HG03025 (cell line): ENCODE data around the gene GTPBP3.

ENCODE experiments used
- ATAC-seq: cut with Tn5 transposase; IDR thresholded peaks from one replicate; pipeline ENCODE4 v1.9.1; 2021; ENCODE audit warnings: mild to moderate bottlenecking, moderate library complexity; ENCODE audit not compliant: unreplicated experiment, low FRiP score

Gene GTPBP3

GRCh38 chr19:17307876-17308377 lies 29.4 kb upstream of the GTPBP3 start:
- ATAC-seq: no peak

- peak; percentile 51 for ATAC-seq
Measured at GRCh38 chr19:17309198-17309964, 28.0 kb upstream of the GTPBP3 start, which contains the start of gene DDA1. Gene DDA1, plus strand, starts transcription at chr19:17309563. Its CDS starts 92 bp downstream, at chr19:17309655.

GRCh38 chr19:17309965-17310461 lies 27.3 kb upstream of the GTPBP3 start:
- ATAC-seq: no peak

- no peak for ATAC-seq
Measured at GRCh38 chr19:17311455-17312188, 25.7 kb upstream of the GTPBP3 start.

GRCh38 chr19:17312189-17313113 lies 24.9 kb upstream of the GTPBP3 start:
- ATAC-seq: no peak

- no peak for ATAC-seq
Measured at GRCh38 chr19:17314007-17314593, 23.3 kb upstream of the GTPBP3 start.

GRCh38 chr19:17318966-17319365 lies 18.4 kb upstream of the GTPBP3 start:
- no peak for ATAC-seq

- ATAC-seq: no peak
Measured at GRCh38 chr19:17319473-17320238, 17.7 kb upstream of the GTPBP3 start.

GRCh38 chr19:17320435-17320834 lies 16.9 kb upstream of the GTPBP3 start:
- no peak for ATAC-seq

- ATAC-seq: no peak
Measured at GRCh38 chr19:17321655-17322489, 15.5 kb upstream of the GTPBP3 start.

- no peak for ATAC-seq
Measured at GRCh38 chr19:17322854-17323253, 14.5 kb upstream of the GTPBP3 start.

- ATAC-seq: no peak
Measured at GRCh38 chr19:17323300-17323963, 13.9 kb upstream of the GTPBP3 start.

- no peak for ATAC-seq
Measured at GRCh38 chr19:17323964-17324332, 13.4 kb upstream of the GTPBP3 start.

GRCh38 chr19:17324357-17325114 lies 12.8 kb upstream of the GTPBP3 start:
- no peak for ATAC-seq

GRCh38 chr19:17325133-17325532 lies 12.2 kb upstream of the GTPBP3 start:
- no peak for ATAC-seq

GRCh38 chr19:17325881-17326594 lies 11.3 kb upstream of the GTPBP3 start:
- no peak for ATAC-seq

GRCh38 chr19:17326595-17326966 lies 10.8 kb upstream of the GTPBP3 start:
- ATAC-seq: no peak
